ENCODE results near the gene GXYLT2.
A peak's percentile ranks its signal among the peaks of the same experiment; 100 is the strongest.
"Not testable (repeated sequence)": the region's sequence is repeated elsewhere in the genome, so short reads cannot be mapped to it uniquely, and the experiment has no call there.

The GXYLT2 gene

DNA sequence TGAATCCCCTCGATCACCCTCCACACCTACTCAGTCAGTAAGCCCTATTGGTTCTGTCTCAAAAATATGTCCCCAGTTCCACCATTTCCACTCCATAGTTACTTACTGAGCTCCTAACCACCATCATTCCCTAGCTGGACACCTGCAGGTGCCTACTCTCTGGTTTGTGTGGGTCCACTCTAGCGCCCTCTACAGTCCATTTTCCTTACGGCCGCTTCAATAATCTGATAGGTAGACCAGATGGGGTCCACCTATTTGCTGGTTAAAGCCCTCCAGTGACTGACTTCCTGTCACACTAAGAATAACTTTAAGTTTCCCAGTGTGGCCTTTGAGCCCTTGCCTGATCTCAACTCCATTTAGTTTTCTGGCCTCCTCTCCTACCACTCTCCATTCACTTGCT lies 5.0 kb downstream of the GXYLT2 start:
- DNase-seq = peak in 1 of 2 experiments; percentile 27

DNA sequence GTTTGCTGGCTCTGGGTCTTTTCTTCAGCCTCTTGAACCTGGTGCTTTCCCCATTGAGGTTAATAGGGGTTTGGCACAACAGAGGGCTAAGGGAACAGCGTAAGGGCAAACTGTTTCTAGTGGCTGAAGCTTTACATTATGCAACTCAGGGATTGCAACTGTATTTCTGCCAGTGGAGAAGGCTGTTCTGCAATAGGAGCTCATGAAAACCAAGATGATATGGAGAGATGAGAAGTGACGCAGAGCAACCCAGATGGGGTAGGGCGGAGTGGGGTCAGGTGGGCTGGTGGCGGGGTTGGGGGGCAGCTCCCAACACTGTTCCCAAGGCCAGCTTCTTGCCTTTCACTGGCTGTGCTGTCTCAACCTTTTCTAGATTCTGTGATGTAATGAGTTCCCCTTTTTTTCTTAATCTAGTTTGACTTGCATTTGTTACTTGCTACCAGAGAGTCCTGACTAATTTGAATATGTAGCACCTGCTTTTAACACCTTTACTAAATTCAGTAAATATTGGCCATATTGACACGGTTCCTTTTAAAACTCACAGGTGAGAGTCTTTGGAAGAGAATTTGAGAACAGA lies 7.2 kb downstream of the GXYLT2 start:
- DNase-seq = no peak

DNA sequence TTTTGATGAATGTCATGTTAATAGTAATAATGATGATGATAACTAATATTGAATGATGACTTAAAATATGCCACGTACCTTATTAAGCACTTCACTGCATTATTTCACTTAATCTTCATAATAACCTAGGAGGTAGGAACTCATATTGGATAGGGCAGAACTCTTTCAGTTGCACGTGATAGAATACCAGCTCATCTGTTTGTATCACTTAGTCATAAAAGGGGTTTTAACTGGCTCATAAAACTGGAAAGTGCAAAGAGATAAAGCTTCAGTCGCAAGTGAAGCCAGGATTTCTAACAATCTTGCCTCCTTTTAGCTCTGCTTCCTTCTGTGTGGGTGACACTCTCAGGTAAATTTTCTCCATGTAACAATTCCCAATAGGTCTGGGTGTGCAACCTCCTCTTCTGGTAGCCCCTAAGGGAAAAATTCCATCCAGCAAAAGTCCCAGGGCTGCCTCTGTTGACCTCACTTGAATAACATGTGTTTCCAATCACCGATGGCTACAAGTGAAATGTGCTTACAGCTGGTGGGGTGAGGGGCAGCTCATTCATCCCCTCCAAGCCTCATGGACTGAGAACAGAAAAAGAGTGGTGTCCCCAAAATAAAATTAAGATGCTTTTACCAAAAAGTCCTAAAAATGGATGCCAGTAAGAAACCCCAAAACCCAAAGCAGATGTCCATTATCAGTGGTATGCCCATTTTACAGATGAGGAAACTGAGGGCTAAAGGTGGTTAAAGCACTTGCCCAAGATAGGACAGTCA lies 9.3 kb downstream of the GXYLT2 start:
- no peak for DNase-seq

DNA sequence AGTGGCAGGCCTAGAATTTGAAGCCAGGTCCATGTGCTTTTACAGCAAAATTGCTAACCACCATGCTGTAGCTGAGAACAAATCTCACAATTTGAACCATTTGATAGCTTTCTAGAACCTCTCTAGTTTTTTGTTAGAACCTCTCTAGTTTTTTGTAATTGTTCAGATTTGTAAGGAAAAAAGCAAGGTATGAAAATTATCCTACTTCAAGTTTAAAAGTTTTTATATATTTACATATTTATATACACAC lies 9.8 kb downstream of the GXYLT2 start:
- no peak for DNase-seq

DNA sequence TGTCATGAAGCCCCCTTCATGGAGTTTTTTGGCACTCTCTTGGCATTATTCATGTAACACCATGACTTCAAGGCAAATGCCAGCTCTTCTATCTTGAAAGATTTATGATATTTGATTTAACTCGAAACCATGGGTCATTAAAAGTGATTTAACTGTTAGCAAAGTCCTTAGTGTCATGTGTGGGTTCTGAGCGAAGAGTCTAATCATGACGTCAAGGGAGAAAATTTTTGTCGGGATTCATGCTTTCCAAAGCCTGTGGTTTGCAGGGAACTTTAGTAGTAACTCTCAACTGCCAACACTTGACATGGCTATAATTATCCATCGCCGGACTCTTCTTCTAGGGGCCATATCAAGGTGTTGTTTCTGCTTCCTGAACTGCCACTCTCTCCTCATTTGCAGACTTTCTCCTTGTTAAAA lies 11.5 kb downstream of the GXYLT2 start:
- DNase-seq = no peak

DNA sequence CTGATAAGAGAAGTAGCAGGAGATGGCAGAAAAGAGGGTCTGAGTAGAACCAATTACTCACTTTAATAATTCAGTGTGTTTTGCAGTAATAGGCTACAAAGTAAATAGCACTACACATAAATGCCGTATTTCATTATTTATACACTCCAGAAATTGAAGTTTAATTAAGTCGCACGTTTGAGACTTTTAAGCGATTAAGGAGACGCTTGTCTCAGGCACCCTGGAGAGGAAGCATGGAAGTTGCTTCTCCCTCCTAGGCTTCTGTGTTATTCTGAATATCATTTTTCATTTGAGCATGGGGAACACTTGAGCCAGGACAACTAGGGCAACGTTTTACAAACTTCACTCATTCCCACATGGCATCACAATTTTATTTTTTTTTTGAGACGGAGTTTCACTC lies 12.2 kb downstream of the GXYLT2 start:
- DNase-seq = no peak

DNA sequence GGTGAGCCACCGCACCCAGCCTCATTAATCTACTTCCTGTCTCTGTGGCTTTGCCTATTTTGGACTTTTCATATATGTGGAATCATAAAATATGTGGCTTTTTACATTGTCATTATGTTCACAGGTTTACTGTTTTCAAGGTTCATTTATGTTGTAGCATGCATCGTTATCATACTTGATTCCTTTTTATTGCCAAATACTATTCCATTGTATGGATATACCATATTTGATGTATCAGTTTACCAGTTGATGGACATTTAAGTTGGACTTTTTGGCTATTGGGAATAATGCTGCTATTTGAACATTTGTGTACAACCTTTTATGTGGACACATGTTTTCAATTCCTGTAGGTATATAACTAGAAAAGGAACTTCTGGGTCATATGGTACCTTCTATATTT lies 14.0 kb downstream of the GXYLT2 start:
- DNase-seq = no peak

DNA sequence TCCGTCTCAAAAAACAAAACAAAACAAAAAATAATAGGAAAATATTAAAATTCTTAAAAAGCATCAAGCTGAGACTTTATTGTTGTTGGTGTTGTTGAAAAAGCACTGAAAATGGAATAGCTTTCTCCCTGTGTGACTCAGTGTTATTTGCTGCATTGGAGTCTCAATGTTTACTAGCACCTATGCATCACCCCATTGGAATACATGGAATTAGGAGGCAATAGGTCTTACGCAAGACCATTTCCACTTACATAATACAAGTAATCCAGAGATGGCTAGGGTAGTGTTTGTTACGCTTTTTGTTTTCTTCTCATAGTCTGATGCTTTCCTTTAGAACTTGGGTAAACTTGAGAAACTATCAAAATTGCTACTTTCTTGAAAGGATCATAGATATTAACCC lies 15.2 kb downstream of the GXYLT2 start:
- no peak for DNase-seq

DNA sequence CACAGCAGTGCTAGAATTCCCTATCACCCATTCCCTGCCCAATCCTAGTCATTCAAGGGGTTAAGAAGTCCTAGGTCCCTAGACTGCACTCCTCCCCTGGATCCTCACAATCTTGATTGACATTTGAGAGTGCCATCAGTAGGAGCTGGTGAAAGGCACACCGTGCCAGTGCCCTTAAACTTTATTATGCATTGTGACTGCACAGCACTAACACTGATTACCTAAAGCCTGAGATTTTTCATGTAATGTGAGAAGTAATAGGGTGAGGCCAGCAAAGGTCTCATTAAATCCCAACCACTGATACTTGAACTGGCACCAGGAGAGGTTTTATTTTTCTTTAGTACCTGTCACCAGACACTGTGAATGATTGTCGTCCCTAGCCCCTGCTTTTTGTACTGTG lies 16.3 kb downstream of the GXYLT2 start:
- no peak for DNase-seq

DNA sequence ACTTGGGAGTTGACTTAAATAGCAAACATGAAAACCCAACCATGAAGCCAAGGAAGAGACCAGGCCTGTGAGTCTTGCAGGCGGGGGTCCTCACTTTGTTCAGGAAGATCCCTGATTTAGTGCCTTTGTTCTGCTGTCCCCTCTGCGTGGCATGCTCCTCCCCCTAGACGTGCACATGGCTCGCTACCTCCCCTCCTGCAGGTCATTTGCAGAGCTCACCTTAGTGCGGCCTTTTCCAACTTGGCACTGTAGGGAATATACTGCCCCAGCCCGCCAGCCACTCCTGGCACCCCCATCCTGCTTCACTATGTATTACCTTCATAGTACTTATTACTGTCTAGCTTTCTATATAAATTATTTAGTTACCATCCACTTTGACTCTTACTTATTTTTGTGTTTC lies 18.3 kb downstream of the GXYLT2 start:
- no peak for DNase-seq

DNA sequence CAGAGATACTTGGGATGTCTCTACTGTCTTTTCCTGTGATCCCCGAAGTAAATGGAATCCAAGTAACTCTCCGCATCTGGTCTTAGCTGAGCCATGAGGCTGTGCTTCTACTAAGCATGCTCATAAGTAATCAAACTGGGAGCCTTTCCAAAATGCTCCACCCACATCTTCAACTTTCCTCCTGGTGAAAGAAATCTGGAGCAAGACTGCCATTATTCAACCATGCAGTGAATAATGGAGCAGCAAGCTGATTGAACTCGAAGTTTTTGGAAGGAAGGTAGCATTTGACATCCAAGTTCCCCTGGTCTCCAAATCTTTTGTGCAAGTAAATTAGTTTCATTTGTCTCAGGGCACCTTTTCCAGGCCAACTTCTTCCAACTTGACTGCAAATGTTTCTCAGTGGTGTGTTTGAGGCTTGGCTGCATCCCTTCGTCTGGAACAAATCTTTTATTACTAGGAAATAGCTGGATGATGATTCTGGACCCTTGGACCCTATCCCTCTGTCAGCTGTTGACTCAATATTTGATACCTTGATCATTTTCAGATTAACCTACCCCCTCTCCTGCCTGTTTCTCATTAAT lies 19.4 kb downstream of the GXYLT2 start:
- DNase-seq = no peak

DNA sequence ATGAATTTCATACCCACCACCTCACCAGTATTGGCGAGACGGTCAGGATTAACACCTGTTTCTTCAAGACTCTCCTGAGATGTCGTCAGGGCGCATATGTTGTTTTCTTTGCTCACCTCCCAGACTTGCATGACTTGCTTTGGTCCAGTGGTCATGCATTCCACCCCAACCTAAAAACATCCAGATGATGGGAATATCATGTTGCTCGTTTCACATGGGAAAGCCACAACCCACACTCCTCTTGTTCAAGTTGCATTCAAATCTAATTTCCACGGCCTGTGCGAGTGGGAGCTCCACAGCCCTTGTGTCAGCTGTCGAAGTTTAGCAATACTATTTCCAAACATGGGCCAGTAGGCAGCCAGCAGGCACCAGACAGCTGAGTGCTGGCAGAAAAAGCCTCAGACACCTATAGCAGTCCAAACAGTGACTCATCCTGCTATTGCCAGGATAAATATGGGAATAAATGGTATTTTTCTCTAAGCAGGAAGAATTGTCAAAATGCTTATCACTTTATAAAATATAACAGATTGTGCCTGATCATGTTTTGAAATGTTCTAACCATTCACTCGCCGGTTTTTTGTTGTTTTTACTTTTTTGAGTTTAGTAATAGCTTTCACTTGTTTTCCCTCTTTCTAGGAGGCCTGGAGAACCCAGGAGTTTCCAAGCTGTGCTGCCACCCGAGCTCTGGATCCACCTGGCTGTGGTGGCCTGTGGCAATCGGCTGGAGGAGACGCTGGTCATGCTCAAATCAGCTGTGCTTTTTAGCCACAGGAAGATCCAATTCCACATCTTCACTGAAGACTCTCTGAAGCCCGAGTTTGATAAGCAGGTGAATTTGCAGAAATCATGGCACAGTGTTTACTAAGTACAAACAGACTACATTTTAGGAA lies 20.1 kb downstream of the GXYLT2 start:
- DNase-seq = no peak

DNA sequence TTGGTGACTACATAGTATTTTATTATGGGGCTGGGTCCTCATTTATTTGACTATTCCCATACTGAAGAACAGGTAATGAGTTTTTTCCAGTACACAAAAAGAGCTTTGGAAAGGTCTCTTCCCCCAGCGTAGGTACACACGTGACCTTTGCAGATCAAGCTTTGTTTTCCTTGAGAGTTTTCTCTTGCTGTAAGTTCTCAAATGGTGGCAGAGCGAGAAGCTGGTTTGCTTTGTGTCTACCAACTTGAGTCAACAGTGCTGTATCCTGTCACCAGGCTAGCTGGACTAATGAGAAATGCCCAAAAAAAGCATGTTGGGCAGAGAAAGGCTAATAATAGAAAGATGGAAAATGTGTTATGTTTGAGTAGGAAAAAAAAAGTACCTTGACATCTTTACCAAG lies 21.7 kb downstream of the GXYLT2 start:
- no peak for DNase-seq

DNA sequence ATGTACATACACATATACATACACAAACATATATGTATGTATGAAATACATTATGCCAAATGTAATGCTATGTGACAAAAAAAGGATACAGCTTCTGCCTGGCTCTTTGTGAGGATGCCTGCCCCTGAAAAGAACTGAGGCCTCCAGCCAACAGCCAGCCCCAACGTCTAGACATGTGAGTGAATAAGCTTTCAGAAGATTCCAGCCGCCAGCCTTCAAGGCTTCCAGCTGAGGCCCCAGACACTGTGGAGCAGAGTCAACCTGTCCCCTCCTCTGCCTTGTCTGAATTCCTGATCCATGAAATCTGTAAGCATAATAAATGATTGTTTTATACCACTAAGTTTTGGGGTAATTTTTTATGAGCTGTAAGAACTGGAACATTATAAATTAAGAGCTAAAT lies 24.7 kb downstream of the GXYLT2 start:
- no peak for DNase-seq

DNA sequence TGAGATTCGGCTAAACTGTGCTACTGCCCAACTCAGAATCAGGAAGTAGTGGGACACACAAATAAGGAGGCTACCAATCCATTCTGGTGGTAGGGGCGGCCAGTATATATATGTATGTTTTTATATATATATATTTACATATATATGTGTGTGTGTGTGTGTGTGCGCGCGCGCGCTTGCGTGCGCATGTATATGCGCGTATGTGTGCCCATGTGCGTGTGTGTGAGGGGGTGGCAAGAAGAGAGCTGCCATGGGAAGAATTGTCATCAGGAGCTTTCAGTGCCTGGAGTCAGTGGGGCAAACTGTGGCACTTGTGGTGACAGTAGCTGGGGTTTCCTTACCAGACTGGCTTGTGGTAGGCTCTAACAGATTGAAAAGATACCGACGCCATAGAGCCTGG lies 26.5 kb downstream of the GXYLT2 start:
- DNase-seq = no peak

DNA sequence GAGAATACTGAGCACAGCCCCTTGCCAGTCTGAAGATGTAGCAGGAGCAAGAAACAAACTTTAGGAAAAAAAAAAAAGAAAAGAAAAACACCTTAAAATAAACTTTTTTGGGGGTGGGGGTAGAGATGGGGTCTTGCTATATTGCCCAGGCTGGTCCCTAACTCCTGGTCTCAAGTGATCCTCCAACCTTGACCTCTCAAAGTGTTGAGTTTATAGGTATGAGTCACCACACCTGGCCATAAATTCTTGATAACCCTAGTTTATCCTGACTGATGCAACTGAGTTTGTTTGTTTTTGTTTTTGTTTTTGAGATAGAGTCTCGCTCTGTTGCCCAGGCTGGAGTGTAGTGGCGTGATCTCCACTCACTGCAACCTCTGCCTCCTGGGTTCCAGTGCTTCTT lies 28.4 kb downstream of the GXYLT2 start:
- no peak for DNase-seq

DNA sequence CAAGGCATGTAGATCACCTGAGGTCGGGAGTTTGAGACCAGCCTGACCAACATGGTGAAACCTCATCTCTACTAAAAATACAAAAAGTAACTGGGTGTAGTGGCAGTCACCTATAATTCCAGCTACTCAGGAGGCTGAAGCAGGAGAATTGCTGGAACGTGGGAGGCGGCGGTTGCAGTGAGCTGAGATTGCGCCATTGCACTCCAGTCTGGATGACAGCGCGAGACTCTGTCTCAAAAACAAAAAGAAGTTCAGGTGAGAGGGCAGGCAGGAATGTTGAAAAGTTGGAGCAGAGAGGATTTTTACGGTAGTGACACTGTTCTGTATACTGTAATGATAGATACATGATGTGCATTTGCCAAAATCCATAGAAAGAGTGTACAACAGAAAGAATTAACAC lies 31.7 kb downstream of the GXYLT2 start:
- DNase-seq = no peak

DNA sequence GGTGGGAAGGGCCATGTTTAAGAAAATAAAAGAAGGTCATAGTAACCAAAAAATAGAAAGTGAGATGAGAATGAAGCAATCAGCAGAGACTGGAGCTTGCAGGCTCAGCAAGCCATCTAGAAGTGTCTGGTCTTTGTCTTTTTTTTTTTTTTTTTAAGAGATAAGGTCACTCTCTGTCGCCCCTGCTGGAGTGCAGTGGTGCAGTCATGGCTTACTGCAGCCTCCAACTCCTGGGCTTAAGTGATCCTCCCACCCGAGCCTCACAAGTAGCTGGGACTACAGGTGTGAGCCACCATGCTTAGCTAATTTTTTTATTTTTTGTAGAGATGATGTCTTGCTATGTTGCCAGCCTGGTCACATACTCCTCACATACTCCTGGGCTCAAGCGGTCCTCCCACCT lies 36.2 kb downstream of the GXYLT2 start:
- peak in 1 of 2 experiments; percentile 26 for DNase-seq

DNA sequence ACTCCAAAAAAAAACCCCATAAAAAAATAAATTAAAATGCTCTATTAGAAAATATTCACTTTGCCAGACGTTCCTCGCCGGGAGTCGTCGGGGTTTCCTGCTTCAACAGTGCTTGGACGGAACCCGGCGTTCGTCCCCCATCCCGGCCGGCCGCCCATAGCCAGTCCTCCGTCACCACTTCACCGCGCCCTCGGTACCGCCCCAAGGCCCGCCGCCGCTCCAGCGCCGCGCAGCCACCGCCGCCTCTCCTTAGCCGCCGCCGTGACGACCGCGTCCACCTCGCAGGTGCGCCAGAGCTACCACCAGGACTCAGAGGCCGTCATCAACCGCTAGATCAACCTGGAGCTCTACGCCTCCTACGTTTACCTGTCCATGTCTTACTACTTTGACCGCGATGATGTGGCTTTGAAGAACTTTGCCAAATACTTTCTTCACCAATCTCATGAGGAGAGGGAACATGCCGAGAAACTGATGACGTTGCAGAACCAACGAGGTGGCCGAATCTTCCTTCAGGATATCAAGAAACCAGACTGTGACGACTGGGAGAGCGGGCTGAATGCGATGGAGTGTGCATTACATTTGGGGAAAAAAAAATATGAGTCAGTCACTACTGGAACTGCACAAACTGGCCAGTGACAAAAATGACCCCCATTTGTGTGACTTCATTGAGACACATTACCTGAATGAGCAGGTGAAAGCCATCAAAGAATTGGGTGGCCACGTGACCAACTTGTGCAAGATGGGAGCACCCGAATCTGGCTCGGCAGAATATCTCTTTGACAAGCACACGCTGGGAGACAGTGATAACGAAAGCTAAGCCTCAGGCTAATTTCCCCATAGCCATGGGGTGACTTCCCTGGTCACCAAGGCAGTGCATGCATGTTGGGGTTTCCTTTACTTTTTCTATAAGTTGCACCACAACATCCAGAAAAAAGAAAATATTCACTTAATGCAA lies 41.2 kb downstream of the GXYLT2 start:
- not testable (repeated sequence) for DNase-seq

DNA sequence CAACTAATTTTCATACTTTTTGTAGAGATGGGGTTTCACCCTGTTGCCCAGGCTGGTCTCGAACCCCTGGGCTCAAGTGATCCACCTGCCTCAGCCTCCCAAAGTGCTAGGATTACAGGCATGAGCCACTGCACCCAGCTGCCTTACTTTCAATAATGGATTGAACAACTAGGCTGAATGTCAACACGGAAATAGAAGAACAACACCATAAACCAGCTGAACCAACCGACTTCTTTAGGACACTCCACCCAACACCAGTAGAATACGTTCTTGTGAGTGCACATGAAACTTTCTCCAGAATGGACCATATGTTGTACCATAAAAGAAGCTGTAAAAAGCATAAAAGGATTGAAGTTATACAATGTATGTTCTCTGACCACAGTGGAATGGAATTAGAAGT lies 42.9 kb downstream of the GXYLT2 start:
- no peak for DNase-seq

DNA sequence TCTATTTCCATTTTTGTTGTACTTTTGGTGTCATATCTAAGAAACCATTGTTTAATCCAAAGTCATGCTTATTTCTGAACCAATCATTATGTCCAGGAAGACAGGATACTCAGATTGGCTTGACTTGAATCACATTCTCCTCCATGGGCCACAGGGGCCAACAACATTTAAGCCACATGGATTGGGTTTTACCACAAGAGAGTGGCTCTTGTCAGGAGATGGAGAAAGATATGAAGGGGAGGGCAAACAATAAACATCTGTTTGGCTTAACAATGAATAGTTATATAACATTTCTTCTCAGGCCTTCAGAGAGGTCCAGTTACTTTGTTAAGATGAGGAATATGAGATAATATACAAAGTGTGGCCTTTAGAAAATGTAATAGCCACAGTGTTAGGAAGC lies 44.6 kb downstream of the GXYLT2 start:
- no peak for DNase-seq

DNA sequence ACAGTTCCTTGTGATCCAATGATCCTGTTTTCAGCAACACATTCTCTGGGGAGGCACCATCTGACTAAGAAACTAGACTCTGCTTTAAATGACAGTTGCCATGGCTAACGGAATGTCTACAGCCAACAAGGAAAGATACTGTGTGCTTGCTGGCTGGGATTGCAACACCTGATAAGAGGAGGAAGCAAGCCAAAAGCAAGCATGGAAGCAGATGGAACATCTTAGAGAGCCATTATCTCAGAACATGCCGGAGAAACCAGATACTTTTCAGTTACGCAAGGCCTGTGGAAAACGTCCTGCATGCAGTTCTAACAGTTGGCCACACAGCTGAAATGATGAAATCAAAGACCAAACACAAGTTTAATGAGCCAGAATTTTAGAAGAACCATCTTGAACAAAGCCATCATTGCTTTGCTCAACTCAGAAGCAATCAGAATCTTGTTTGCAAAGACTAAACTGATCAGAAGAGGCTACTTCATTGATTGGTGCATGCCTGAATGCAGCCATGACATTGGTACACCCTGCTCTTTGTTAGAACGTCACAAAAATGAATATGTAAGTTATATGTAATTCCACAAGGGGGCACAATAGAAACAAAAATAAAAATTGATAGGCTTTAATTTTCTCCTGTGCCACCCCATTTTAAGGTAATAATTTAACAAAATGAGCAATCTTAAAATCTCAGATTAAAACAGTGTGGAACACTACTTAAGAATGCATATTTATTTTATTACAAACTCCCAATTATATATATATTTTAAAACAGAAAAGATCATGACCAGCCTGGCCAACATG lies 50.8 kb downstream of the GXYLT2 start:
- no peak for DNase-seq

All from activated T-cell treated with anti-CD3 and anti-CD28 coated beads, Interleukin-2, amount 50 U/mL, for 48 hours (primary cell).